ENCODE data around the gene LITAF.
"Not testable (repeated sequence)": the region's sequence is repeated elsewhere in the genome, so short reads cannot be mapped to it uniquely, and the experiment has no call there.

Gene LITAF

DNA sequence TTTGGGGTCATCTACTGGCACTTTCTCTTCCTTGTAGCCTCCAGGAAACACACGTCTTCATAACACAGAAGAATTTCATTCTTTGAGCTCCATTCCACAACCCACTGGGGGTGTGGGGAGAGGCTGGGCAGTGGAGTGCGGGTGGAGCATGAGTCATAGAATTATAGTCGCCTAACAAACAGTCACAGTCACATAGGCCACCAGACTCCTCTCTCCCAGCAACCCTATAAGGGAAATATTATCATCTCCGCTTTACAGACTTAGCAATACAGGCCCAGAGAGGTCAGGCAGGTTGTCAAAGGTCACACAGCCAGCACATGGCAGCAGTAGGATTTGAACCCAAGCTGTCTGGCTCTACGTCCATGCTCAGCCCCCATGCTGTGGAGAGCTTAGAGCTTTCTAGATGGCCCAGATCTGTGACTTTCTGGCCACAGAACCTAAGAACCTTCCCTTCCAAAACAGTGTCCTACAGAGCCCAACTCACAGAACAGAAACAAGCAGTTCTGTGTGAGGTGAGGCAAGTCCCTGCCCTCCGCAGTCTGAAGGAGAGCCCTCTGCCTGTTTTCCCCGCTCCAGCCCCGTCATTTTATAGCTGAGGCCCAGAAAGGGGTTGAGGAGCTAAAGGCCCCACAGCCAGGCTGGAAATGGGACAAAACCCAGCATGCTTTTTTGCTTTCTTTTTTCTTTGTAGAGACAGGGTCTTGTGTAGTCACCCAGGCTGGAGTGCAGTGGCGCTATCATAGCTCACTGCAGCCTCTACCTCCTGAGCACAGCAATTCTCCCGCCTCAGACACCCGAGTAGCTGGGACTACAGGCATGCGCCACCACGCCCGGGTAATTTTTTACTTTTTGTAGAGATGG, 10.7 kb upstream of the LITAF start:
- no peak for DNase-seq

DNA sequence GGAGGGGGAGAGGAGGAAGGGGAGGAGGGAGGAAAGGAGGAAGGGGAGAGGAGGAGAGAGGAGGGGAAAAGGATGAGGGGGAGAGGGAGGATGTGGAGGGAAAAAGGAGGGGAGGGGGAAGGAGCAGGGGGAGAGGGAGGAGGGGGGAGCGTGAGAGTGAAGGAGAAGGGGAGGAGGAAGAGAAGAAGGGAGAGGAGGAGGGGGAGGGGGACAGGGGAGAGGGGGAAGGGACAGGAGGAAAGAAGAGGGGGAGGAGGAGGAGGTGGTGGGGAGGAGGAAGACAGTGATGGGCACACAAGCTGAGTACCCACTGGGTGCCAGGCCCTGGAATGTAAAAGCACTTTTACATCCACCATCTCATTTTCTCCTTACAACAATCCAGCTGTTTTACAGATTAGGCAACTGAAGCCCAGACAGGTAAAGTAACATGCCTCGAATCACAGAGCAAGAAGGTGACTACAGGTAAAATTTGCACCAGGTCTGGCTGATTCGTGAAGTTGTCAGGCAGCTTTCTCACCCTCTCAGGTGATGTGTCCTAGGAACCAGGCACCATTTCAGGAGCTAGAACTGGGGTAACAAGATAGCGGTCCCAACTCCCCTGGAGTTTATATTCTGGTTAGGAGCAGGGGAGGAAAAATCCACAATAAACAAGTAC, 10.0 kb upstream of the LITAF start:
- no peak for DNase-seq

DNA sequence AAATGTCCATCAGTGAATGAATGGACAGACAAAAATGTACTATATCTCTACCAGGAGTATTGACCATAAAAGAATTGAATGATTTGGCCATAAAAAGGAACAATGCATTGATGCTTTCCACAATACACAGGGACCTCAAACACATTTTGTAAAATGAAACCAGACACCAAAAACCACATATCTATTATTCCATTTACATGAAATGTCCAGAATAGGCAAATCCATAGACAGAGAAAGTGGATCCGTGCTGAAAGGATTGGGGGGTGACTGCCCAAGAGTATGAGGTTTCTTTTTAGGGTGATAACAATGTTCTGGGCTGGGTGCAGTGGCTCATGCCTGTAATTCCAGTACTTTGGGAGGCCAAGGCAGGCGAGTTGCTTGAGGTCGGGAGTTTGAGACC, 6.9 kb upstream of the LITAF start:
- no peak for DNase-seq

DNA sequence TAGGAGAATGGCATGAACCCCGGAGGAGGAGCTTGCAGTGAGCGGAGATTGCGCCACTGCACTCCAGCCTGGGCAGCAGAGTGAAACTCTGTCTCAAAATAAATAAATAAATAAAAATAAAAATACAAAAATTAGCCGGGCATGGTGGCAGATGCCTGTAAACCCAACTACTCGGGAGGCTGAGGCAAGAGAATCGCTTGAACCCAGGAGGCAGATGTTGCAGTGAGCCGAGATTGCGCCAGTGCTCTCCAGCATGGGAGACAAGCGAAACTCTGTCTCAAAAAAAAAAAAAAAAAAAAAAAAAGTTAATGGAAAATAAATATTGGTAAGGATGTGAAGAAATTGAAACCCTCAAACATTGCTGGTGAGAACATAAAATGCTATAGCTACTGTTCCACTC, 6.4 kb upstream of the LITAF start:
- DNase-seq = not testable (repeated sequence)

DNA sequence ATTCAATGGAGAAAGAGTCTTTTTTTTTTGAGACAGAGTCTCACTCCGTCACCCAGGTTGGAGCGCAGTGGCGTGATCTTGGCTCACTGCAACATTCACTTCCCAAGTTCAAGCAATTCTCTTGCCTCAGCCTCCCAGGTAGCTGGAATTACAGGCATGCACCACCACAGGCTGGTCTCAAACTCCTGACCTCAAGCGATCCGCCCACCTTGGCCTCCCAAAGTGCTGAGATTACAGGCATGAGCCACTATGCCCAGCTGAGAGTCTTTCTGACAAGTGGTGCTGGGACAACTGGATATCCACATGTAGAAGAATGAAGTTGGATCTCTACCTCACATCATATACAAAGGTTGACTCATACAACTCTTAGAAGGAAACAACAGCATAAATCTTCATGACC, 4.9 kb upstream of the LITAF start:
- not testable (repeated sequence) for DNase-seq

DNA sequence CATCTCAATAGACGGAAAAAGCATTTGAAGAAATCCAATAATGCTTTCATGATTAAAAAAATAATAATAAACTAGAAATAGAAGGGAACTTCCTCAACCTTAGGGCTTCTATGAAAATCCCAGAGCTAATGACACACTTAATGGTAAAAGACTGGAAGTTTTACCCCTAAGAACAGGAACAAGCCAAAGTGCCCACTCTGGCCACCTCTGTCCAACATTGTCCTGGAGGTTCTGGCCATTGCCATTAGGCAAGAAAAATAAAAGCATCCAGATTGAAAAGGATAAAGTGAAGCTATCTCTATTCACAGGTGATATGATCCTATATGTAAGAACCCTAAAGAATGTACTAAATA, 2.5 kb upstream of the LITAF start:
- DNase-seq = no peak

DNA sequence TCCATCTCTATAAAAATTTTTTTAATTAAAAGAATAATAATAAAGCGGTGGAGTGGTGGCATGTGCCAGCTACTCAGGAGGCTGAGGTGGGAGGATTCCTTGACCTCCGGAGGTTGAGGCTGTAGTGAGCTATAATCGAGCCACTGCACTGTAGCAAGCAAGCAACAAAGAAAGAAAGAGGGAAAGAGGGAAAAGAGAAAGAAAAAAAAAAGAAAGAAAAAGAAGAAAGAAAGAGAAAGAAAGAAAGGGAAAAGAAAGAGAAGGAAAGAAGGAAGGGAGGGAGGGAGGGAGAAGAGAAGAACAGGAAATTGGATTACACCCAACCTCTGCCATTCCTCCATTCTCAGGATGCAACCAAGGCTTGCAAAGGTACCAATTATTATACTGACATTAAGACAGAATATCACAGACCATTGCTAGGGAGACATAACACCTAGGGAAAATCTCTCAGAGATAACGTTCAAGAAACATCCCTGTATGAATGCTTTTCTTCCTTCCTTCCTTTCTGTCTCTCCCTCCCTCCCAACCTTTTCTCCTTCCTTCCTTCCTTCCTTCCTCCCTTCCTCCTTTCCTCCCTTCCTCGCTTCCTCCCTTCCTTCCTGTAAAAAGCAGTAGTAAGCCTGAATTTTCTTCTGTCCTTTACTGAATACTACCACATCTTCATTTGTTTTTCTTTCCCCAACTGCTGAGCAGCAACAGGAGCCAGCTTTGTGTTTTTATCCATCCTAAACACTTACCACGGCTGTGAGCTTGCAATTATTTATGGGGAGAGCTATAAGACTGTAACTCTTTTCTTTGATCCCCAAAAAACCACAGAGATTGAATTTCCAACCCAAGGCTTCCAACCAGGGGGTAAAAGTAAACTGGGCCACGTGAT, 1.8 kb upstream of the LITAF start:
- no peak for DNase-seq

DNA sequence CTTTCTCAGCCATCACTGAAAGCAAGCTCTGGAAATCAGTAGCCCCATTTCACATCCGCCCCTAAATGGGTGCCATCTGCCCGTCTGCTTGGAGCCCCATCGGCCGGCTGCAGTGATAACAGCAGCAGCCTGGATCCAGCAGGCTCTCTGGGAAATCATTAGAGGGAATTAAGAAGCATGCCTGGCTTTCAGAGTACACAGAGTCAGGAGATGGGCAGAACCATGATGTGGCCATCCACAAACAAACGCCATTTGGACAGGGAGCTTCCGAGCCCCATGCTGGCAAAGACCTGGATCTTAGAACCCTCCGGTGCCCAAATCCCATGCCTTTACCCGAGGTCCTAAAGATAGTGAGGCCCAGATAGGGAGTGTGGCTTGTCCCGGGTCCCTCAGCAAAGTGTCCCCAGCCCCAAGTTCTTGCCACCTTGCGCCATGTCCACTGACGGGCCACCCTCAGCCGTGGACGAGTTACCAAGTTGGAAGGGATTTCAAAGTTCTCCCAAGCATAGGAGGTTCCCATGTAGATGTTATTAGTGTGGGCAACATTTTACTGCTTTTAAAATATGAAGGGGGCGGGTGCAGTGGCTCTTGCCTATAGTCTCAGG, 1.0 kb upstream of the LITAF start:
- DNase-seq = no peak

DNA sequence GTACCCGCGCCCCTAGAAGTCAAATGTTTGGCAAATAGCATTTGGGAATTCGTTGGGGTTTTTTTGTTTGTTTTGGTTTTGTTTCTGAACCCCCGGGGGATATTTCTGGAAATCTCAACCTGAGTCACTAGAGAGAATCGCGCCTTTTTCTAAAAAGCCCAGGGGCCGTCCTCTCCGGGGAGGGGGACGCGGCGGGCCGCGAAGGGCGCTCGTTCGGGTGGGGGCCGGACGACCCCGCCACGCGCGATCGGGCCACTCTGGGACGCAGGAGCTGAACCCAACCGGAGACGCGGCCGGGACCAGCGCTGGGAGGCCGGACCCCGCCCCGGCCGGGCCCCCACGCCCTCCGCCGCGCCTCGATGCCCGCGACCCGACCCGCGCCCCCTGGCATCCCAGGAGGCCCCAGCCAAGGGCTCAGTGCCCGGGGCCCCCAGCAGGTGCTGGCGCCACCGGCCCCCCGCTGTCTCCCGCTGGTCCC, 302 bp downstream of the LITAF start:
- DNase-seq = no peak

DNA sequence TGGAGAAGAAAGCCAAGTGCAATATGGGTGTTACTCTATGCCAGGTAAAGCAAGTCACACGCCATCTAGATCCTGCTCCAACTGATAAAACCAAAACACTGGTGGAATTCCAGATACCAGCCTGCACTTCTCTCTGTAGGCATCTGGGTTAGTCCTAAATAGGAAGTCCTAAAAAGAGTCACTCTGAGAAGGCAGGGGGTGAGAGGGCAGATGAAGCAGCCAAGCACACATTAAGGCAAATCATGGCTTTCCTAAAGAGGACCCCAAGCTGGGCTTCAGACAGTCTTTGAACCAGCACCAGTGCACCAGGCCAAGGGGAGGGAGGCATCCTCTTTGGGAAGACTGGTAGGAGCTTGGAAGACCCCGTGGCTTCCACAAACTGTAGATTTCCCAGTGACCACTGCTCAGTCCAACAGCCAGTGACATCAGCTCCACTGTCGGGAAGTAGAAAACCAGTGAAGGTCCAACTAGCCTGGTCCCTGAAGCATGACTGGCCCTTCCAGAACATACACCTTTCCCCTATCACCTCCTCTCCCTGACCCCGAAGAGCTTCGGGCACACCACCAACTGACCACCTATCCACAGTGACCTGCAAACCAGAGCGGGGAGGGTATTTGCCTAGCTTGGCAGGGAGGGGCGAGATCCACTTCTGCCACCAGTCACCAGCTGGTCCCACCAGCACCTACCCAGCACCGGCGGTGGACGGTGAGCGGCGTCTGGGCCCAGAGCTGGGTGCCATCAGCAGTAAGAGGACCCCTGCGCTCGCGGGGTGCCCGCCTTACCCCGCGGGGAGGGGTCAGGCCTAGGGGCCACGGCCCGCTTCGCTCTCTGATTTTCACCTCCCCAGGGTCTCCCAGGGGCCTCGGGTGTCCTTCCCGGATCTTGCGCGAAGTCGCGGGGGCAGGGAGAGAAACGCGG, 1.0 kb downstream of the LITAF start:
- DNase-seq = peak in 1 of 2 experiments; percentile 10

DNA sequence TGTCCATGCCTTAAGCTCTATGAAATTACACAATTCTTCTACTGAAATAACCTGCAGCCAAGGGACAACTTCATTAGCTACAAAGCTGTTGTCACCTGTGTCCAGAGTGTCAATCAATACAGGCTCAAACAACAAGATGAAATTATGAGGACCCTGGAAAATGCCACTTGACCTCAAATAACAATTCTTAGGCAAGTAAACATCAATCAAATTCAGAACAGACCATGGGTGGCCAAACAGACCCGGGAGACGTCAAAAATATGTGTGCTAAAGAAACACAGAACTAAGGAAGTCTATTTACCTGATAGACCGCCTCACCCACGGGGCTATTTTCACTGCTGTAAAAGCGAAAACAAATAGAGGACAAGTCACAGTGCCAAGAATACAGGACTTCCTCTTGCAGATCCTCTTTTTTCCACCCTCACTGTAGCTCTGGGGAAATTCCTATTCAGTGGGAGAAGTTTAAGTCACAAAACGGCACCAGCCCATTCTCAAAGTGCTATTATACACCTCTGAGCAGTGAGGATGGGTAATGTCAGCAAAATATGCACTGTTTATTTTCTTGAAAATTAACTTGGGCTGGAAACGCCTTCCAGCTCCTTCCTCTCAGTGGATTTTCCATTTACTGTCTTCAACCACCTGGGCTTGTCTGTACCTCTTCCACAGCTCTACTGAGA, 2.7 kb downstream of the LITAF start:
- no peak for DNase-seq

DNA sequence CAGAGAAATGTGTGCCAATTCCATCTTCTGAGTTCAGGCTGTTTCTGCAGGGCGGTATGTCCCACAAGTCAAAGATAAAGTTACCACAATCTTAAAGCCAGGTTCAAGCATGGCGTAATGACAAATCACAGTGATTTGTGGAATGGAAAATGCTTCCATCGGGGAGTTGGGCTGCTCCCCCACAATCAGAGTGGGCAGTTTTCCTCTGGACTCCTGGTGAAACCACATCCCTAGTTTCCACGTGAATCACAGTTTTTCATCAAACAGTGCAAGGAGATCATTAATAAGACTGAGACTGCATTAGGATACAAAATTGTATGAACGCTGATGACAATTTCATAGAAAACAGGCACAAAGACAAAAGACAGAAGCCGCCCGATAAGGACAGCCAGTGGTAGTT, 3.6 kb downstream of the LITAF start:
- no peak for DNase-seq

DNA sequence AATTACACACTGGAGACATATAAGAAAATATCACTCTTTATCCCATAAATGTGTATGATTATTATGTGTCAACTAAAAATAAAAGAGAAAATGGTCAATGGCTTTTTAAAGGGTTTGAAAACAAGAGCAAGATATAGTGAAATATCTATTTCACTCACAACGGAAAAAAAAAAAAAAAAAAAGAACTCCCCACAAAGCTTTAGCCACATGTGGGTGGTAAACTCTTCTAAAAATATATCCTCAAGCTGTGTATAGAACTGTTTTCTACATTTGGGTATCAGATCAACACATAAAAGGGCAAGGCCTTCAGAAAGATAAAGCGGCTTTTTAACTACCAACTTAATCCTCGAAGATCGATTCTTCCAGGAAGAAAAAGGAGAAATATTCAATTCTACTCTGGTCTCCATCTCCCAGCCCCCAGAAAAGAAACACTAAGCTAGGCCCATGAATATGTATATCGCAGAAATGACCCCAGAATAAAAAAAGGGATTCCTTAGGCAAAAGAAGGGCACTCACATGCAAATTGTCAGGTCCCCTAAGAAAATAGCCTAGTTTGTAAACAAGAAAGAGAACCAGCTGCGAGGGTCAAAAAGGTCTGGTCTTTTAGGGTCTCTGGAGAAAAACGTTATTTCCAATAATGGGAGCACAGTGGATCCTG, 4.4 kb downstream of the LITAF start:
- DNase-seq = no peak

DNA sequence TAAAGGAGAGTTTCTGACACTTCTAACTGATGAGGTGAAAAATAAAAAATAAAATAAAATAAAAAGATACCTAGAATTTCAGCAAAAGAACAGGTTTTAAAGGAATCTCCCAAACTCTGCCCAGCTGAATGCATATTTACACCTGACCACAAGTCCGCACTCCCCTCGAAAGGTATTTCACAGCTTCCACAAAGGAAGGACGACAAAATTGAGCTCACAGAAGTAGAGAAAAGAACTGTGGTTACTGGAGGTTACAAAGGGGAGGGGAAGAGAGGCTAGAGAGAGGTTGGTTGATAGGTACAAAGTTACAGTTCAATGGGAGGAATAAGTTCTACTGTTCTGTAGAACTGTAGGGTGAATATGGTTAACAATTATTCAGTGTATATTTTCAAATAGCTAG, 5.0 kb downstream of the LITAF start:
- DNase-seq = no peak

DNA sequence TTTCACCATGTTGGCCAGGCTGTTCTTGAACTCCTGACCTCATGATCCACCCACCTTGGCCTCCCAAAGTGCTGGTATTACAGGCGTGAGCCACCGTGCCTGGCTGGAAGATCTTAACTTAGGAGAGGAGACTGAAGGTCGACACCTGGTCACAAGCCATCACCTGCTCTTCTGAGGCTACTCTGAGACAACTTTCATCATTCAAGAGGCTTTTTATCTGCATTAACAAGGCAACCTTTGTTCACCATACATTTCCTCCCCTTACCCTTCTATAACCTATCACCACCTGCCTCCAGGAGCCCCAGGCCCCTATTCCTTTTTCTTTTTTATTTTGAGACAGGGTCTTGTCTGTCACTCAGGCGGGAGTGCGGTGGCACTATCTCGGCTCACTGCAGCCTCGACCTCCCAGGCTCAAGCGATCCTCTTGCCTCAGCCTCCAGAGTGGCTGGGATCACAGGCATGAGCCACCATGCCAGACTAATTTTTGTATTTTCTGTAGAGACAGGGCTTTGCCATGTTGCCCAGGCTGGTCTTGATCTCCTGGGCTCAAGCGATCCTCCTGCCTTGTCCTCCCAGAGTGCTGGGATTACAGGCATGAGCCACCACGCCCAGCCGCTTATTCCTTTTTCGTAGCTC, 6.2 kb downstream of the LITAF start:
- DNase-seq = no peak

DNA sequence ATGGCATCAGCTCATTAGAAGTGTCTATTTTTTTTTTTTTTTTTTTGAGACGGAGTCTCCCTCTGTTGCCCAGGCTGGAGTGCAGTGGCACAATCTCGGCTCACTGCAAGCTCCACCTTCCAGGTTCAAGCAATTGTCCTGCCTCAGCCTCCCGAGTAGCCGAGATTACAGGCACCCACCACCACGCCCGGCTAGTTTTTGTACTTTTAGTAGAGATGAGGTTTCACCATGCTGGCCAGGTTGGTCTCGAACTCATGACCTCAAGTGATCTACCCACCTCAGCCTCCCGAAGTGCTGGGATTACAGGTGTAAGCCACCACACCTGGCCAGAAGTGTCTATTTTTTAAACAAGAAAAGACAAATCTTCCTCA, 9.4 kb downstream of the LITAF start:
- not testable (repeated sequence) for DNase-seq

DNA sequence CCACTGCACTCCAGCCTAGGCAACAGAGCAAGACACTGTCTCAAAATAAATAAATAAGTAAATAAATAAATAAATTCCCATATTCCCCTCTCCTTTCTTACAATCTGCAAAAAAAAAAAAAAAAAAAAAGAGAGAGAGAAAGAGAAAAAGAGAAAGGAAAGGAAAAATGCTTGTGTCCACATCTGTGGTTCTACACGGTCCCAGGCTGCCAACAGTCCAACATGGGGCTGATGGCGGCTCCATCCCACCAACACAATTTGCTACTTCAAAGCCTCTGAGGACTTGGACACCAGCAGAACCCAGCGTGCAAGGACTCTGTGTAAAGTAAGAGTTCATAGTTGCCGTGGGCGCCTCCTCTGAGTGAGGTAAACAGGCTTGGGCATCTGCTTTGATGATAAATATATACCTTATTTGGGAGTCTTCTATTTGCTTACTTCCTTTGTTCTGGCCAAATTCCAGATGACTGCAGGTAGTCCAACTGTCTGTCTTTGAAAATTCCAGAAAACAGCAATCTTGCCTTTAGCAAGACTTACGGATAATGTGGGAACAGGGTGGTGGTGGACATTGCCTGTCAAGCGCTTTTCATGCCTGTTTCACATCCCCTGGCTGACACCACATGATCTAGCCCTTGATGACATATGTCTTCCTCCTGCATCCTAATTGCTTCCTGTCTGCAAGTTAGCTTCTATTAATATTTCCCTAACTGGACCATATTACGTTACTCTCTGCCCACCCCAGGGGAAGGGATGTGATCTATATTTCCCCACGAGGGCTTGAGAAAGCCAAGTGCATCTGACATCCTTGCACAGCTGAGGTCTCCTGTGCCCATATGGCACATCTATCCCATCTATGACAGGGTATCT, 10.1 kb downstream of the LITAF start:
- DNase-seq = no peak

DNA sequence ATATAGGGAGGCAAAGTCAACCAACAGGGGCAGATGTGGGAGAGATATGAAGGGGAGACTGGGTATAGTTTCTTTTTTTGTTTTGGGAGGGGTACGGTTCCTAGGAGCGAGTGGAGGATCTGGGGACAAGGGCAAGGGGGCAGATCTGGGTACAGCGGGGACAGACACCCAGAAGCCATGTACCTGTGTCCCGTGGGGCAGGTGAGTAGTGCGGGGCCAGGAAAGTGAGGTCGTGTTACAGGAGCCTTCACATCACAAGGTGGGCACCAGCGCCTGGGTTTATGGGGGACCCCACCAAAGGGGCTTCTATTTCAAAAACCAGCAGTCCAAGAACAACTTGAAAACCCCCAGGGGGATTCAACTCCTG, 11.5 kb downstream of the LITAF start:
- DNase-seq = no peak

DNA sequence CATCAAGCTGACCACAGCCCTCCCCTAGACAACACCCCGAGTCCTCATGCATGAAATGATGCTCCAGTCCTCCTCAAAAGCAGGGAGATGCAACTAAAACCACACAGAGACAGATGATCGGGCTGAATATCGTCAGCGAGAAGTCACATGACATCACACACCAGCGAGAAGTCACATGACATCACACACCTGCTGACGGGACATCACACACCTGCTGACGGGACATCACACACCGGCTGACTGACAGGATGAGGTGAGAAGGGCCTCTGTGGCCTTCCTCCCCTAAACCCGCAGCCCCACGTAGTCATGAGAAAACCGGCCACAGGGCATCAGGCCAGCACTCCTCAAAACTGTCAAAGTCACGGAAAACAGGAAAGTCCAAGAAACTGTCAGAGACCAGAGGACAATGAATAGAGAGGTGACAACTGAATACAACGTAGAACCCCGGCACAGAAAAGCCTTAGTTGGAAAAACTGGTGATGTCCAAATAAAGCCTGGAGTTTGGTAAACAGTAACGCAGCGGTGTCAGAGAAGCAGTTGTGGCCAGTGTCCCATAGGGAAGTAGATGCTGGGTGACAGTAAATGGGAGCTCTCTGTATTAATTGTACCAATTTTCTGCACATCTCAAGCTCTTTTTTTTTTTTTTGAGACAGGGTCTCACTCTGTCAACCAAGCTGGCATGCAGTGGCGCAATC, 14.3 kb downstream of the LITAF start:
- DNase-seq = peak; percentile 15 to 25

Measured in activated CD4-positive, alpha-beta T cell treated with anti-CD3 and anti-CD28 coated beads, Interleukin-2, amount 50 U/mL, for 4 hours (primary cell).